ENCODE data around the gene ABCC11. TPM values are rescaled to one million over a fixed set of nuclear protein-coding genes. Genes with fewer than 3 reads are reported as not detected.

The ABCC11 gene
- total and polyA plus RNA-seq, 8 donors: 0.03 to 0.73 TPM; not detected in 6

DNA sequence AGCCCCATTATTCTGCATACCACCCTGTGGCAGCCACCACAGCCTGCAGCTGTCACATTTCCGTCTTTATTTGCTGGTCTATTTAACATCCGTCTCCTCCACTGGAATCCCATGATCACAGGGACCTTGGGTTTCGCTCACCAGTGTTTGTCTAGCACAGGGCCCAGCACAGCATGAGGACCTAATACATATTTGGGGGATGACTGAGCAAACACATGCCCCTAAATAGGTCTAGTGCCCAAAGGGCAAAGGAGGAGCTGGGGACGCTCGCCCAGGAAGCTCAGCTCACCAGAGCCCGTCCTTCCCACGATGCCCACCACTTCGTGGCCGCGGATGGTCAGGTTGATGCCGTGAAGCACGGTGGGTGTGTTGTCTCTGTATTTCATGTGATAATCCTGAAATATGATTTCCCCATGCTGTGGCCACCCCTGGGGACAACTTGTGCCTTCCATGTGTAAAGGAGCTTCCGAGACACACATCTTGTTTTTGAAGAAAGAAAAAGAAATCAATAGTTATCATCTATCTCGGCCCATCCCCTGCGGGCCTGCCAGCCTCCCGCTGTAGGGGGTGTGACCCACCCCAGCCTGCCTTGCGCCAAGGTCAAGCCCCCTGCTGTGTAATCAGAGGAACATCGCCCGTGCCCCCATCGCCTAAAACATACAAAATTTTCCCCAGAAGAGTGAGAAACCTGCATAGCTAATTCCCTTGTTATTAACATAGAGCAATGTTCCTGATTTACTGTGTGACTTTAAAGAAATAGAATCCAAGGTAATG, 70.5 kb downstream of the ABCC11 start:
- peaks cover 0 to 21% (median 0%) of the 10 kb centered on the region in 3 donors for H3K27me3 ChIP-seq
- H3K4me1 ChIP-seq: no peaks in the 10 kb centered on the region
- DNase-seq: no peak
- no peaks in the 10 kb centered on the region for H3K36me3 ChIP-seq
- H3K4me3 ChIP-seq: no peak overlapping the region
- no peak for TF ChIP-seq CTCF (IDR thresholded peaks at IDR 0.05)
- no peak for TF ChIP-seq POLR2A (IDR thresholded peaks at IDR 0.05)
- TF ChIP-seq POLR2AphosphoS5 (IDR thresholded peaks at IDR 0.05): no peak
- TF ChIP-seq EP300 (IDR thresholded peaks at IDR 0.05): no peak
- 72 to 84% (median 81%) methylated on average over 19 to 20 of the region's 20 CpGs for WGBS, 5 donors
- no peak overlapping the region for H3K27ac ChIP-seq
- H3K9me3 ChIP-seq: no peaks in the 10 kb centered on the region
- intact Hi-C loops (cut with DNase I; ENCODE audit: low total_unique reads): no loop called here

DNA sequence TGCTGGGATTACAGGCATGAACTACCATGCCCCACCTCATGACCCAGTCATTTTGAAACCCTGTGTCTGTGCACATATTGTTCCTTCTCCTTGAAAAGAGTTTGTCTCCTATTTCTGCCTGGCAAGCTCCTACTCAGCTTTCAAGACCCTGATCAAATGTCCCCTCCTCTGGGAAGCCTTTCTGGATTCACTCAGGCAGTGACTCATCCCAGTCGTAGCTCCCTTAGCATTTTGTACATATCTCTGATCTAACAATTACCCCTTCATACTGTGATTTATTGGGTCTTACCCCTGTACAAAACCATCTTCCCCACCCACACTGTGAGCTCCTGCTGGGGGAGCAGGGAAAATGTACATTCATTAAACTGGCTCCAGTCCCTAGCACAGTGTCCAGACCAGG, 73.5 kb downstream of the ABCC11 start:
- no peaks in the 10 kb centered on the region for H3K9me3 ChIP-seq
- 40 to 83% (median 76%) methylated on average over 1 of the region's 1 CpG for WGBS, 5 donors
- H3K36me3 ChIP-seq: no peaks in the 10 kb centered on the region
- no peak for DNase-seq
- H3K4me1 ChIP-seq: no peaks in the 10 kb centered on the region
- peaks cover 0 to 21% (median 0%) of the 10 kb centered on the region in 3 donors for H3K27me3 ChIP-seq
- intact Hi-C loops (cut with DNase I; ENCODE audit: low total_unique reads): no loop called here
- TF ChIP-seq POLR2AphosphoS5 (IDR thresholded peaks at IDR 0.05) (no peak), EP300 (IDR thresholded peaks at IDR 0.05) (no peak), POLR2A (IDR thresholded peaks at IDR 0.05) (no peak), CTCF (IDR thresholded peaks at IDR 0.05) (no peak)
- no peak overlapping the region for H3K4me3 ChIP-seq
- H3K27ac ChIP-seq: no peak overlapping the region

DNA sequence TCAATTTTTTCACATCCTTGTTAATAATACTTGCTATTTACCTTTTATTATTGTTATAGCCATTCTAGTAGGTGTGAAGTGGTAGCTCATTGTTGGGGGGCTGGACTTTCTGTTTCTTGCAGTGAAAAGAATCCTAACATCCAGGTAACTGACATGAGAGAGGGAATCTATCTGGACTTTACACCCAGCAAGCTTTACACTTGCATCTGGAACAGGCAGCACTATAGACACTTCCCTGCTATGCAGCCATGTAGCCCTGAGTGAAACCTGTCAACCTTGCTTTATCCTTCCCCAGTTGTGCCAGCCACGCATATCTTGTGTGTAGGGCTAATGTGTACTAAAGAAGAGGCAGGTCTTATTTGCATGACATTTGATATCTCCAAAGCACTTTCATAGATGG, 74.7 kb downstream of the ABCC11 start:
- WGBS, 5 donors: 42 to 50% (median 44%) methylated on average over 1 of the region's 1 CpG
- TF ChIP-seq EP300 (IDR thresholded peaks at IDR 0.05): no peak
- TF ChIP-seq POLR2AphosphoS5 (IDR thresholded peaks at IDR 0.05): no peak
- no peak for TF ChIP-seq CTCF (IDR thresholded peaks at IDR 0.05)
- no peak for TF ChIP-seq POLR2A (IDR thresholded peaks at IDR 0.05)
- Histone ChIP-seq H3K27me3 (peaks cover 0 to 21% (median 0%) of the 10 kb centered on the region in 3 donors), H3K27ac (no peak overlapping the region), H3K36me3 (no peaks in the 10 kb centered on the region), H3K9me3 (no peaks in the 10 kb centered on the region), H3K4me3 (no peak overlapping the region), H3K4me1 (no peaks in the 10 kb centered on the region)
- DNase-seq: no peak
- intact Hi-C loops (cut with DNase I; ENCODE audit: low total_unique reads): no loop called here

DNA sequence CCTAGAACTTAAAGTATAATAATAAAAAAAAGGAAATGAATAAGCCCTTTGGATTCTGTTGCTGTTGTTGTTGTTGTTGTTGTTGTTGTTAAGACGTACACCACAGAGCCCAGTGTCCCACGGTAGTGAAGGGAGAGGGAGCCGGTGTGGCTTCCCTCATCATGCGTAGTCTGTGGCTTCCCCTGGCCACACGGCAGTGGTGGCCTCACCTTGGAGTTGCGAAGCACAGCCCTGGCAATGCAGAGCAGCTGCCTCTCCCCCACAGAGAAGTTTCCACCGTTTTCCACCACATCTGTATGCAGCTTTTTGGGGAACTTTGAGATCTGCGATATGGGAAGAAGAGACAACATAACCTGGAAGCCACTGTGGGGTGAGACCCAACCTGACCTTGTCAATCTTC, 77.4 kb downstream of the ABCC11 start:
- no peaks in the 10 kb centered on the region for H3K36me3 ChIP-seq
- no peak overlapping the region for H3K4me3 ChIP-seq
- H3K9me3 ChIP-seq: no peaks in the 10 kb centered on the region
- no peak for DNase-seq
- no peaks in the 10 kb centered on the region for H3K27me3 ChIP-seq
- TF ChIP-seq POLR2AphosphoS5 (IDR thresholded peaks at IDR 0.05) (no peak), EP300 (IDR thresholded peaks at IDR 0.05) (no peak), POLR2A (IDR thresholded peaks at IDR 0.05) (no peak), CTCF (IDR thresholded peaks at IDR 0.05) (no peak)
- H3K27ac ChIP-seq: no peak overlapping the region
- H3K4me1 ChIP-seq: peaks cover 0 to 12% (median 7%) of the 10 kb centered on the region in 4 donors
- intact Hi-C loops (cut with DNase I; ENCODE audit: low total_unique reads): loop anchor here (10.0 kb wide), 1 partner anchor 1135 kb away; no protein-coding TSS in a partner anchor
- 79 to 86% (median 85%) methylated on average over 8 of the region's 8 CpGs for WGBS, 5 donors
